GM18526 (cell line): ENCODE measurements around the gene CPT1C.

Experiments
- POLR2A ChIP-seq: IDR thresholded peaks from 3 replicates; pipeline ENCODE4 v1.6.1; 2011; ENCODE audit not compliant: insufficient read length; ENCODE audit errors: extremely low read depth

The CPT1C gene

DNA sequence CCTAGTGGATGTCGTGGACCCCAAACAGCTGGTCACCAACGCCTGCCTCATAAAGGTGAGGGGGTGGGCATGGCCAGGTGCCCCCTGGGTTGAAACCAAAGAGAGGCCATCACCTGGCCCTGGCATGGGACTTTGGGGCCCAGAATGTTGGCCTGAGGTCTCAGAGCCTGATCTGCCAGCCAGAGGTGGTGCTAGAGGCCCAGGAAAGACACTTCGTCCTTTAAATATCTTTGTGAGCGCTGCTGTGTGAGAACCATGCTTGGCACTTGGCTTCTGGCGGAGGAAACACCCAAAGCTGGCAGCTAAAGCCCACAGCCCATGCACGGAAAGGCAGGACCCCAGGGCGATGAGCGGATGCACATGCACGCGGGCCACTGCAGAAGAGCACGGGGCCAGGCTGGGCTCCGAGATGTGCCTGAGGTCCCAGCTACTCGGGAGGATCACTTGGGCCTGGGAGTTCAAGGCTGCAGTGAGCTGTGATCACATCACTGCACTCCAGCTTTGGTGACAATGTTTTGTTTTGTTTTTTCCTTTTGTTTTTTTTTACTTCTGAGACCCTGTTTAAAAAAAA lies 5.8 kb upstream of the CPT1C start:
- no peak for TF ChIP-seq POLR2A

DNA sequence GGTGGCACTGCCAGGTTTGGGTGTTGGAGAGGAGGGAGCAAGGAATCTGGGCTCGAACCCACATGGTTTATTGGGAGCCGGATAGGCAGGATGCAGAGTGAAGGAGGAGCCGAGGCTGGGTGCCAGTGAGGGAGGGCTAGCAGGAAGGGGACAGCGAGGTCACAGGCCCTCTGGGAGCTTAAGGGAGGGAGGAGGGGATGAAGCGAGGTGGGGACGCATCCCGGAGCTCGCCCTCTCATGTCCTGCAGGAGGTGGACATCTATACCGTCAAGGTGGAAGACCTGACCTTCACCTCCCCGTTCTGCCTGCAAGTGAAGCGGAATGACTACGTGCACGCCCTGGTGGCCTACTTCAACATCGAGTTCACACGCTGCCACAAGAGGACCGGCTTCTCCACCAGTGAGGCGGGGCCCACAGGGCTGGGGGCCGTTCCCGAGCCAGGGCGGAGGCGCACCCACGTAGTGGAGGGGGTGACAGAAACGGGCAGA lies 5.0 kb upstream of the CPT1C start:
- TF ChIP-seq POLR2A = no peak

DNA sequence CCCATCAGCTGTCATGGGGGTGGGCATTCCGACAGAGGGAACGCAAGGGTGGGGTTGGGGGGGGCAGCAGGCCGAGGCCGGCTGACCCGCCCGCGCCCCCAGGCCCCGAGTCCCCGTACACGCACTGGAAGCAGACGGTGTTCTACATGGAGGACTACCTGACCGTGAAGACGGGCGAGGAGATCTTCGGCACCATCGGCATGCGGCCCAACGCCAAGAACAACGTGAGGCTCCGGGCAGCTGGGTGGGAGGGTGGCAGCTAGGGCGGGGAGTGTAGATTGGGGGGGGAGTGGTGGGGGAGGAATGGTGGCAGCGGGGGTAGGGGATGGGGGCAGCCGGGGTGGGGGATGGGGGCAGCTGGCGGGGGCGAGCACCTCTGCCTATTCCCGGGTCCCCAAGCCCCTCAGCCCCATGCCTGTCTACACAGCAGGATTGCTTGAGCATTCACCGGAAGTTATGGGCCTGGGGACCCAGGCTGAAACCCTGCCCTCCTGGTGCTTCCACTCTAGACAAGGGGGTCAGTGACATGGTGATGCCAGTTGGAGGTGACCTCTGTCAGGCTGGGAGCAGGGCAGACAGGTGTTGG lies 4.3 kb upstream of the CPT1C start:
- no peak for TF ChIP-seq POLR2A

DNA sequence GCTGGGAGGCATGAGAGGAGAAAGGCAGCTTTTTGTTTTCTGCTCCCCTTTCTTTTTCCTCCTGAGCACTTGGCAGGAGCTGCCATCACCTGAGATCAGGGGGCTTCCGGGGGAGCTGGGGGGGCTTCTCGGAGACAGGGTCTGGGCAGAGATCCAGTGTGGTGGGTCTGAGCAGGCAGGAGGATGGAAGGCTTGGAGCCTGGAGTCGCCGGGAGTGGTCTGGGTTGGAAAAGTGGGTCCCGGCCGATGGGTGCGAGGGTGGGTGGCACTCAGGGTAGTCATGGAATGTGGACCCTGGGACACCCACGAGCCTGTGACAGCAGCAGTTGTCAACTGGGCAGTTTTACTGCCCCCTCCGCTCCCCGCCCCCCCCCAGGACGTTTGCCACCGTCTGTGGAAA lies 3.8 kb upstream of the CPT1C start:
- TF ChIP-seq POLR2A = no peak

DNA sequence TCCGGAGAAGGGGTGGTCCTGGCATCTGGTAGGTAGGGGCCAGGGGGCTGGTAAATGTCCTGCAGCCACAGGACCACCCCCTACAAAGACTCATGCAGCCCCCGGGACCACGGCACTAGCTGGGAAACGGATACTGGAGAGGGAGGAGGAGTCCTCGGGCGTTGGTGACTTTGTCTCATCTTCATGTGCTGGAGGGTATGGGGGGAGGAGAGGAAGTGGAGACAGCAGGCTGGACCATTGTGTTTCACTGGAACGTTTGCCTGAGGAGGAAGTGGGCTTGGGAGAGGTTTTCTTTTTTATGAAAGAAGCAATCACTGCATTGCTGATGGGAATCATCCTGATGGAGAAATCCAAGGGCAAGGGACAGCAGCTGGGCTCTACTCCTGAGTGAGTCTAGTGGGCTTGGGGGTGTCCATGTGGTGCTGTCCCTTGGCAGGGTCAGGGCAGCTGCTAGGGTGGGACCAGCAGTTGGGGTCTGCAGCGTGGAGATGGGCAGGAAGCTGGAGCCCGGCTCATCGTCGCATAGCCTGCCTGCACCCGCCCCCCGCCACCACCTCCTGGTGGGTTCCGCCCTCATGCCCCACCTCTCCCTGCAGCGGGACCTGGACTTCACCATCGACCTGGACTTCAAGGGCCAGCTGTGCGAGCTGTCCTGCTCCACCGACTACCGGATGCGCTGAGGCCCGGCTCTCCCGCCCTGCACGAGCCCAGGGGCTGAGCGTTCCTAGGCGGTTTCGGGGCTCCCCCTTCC lies 3.2 kb upstream of the CPT1C start:
- TF ChIP-seq POLR2A = no peak

DNA sequence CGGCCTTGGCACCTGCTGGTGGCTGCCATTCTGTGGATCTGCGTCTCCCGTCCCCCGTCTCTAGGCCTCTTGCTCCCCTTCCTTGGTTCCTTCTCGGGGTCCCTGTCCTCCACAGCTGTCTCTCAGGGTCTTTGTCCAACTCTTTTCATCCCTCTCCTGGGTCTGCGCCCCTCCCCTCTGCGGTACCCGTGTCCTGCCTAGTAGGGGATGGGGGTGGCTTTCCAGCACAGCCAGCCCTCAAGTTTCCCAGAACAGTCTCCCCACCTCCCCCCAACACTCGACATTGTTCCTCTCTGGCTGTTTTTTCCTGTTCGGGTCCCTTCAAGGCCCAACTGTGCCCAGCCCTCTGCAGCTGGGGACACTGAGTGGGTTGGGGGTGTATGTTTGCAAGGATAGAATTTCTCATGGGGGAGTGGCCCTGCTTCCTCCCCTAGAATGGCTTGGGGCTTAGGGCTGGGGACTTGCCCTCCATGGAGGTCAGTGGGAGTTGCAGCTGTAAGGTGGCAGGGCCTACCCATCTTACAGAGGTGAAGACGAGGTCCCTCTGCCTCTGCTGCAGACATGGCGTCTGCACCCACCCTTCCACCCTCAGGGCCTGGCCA lies 2.3 kb upstream of the CPT1C start:
- TF ChIP-seq POLR2A = no peak

DNA sequence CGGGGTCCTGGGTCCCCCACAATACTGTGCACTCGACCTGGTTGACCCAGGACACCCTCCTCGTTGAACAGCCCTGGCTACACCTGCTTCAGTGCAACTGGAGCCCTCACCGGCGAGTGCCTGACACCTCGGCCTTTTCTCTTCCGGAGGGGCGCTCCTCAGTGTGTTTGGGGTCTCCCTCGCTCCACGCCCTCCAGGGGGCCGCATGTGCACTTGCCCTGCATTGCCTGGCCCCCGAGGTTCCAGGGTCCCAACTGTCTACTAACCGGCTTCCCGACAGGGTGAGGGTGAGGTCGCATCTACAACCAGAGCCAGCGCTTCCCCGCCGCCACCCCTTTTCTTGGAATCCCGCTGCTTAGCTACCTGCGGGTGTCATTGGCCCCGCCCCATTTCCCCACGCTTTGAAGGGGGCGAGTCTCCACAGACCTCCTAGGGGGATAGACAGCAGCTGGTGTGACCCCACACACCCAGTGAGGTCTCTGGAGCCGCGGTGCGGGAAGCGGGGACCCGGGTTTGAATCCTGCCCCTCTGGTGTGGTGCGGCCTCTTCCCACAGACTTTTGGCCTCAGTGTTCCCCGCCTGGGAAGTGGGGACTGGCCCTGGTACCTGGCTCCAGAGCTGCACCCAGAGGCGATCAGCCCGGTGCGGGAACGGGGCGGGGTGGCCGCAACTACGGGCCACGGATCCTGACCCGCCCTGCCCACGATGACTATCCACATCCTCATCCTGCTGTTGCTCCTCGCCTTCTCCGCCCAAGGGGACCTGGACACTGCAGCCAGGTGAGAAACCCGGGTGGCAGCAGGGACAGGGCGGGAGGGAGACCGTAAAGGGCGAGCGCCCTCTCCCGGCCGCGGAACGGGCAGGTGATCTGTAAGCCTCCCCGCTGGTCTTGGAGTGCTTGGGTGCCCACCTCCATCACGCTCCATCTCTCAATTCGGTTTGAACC lies 1.5 kb upstream of the CPT1C start, which contains the start of gene ADM5:
TSS of gene ADM5 (plus strand) at position 462 of the 946 bp plus-strand sequence. CDS start at position 706, 244 bp downstream.
- no peak for TF ChIP-seq POLR2A

DNA sequence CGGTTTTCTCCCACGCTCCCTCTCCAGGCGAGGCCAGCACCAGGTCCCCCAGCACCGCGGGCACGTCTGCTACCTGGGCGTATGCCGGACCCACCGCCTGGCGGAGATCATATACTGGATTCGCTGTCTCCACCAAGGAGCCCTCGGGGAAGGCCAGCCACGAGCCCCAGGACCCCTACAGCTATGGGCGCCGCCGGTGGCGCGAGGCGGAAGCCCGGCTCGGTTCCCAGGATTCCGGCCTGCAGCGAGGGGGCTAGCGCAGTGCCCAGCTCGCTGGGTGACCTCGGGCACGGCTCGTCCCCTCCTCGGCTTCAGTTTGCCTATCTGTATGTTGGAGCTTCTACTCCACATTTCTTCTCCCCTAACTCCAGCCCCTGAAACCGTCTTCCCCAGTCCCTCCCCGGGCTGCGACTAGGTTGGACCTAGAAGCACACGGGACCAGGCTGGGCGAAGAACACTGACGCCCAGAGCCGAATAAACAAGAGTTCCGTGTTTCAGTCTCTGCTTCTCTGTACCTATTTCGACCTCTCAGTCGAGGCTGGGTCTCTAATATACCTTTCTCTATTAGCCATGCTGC lies 749 bp upstream of the CPT1C start:
- TF ChIP-seq POLR2A = no peak

DNA sequence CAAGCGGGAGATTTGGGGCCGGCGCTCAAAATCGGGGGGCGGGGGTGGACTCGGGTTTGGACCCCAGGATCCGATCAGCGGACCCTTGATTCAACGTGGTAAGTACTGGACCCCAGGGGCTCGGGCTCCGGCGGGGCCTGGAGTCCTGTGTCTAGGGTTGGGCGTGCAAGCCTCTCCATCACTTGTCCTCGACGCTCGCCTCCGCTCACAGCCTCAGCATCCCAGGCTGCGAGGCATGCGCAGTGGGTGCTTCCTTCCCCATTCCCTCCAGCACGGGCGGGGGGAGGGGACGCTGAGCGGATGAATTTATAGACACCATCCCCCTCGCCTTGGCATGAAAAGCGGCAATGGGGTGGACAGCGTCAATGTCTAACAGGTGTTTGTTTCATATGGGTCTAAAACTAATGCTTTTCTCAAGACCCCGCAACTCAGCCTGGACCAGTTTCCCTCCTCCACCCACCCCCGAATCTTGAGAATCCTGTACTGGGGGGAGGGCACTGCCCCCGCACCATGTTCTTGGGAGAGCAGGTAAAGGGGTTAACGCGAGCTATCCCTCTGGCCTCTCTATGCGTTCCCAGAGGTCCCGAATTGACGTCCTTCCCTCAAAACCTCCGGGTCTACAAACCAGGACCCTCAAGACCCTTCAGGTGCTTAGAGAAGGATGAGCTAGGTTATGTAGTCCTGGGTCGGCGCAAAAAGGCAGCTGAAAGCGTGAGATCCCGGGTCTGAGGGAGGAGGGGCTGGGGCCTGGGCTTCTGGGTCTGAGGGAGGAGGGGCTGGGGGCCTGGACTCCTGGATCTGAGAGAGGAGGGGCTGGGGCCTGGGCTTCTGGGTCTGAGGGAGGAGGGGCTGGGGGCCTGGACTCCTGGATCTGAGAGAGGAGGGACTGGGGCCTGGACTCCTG lies 579 bp downstream of the CPT1C start:
- no peak for TF ChIP-seq POLR2A

DNA sequence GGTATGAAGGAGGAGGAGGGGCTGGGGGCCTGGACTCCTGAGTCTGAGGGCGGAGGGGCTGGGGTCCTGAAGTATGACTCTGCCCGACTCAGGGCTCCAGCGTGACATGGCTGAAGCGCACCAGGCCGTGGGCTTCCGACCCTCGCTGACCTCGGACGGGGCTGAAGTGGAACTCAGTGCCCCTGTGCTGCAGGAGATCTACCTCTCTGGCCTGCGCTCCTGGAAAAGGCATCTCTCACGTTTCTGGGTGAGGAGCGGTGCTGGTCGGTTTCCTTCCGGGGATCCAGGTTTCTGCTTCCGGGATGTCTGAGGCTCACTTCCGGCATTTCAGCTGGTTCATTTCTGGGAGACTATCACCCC lies 1.2 kb downstream of the CPT1C start:
- no peak for TF ChIP-seq POLR2A

DNA sequence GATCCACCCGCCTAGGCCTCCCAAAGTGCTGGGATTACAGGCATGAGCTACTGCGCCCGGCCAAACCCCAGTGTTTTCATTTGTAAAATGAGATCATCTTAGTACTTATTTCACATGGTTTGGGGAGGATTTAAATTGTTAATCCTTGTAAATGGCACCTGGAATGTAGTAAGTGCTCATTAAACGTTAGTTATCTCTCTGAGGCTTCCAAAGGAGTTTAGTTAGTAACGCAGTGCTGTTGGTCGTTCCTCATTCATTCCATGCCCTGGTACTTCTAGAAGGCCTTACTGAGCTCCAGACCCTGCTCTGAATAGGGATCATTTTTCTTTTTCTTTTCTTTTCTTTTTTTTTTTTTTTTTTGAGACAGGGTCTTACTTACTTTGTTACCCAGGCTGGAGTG lies 5.2 kb downstream of the CPT1C start:
- no peak for TF ChIP-seq POLR2A

DNA sequence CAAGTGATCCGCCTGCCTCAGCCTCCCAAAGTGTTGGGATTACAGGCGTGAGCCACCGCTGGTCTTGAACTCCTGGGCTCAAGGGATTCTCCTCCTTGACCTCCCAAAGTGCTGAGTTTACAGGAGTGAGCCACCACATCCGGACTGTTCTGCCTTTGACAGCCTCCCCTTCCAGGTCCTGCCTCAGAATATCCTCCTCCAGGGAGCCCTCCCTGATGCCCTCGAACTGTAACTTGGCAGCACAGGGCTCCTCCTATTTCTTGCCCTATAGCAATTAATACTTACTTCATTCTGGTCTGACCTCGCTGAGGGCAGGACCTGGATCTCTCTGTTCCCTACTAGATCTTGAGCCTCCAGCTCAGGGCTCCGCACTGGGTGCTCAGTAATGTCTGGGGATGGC lies 5.9 kb downstream of the CPT1C start:
- TF ChIP-seq POLR2A = no peak

DNA sequence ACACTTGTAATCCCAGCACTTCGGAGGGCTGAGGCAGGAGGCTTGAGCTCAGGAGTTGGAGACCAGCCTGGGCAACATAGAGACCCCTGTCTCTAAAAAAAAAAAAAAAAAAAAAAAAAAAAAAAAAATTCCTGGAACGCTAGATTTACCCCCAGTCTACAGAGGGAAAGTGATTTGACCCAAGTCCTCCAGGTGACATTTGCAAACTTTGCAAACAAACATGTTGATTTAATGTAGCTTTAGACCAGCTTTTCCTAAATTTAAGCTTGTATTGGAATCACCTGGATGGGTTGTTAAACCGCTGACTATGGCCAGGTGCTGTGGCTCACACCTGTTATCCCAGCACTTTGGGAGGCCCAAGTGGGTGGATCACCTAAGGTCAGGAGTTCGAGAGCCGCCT lies 8.4 kb downstream of the CPT1C start:
- TF ChIP-seq POLR2A = no peak

DNA sequence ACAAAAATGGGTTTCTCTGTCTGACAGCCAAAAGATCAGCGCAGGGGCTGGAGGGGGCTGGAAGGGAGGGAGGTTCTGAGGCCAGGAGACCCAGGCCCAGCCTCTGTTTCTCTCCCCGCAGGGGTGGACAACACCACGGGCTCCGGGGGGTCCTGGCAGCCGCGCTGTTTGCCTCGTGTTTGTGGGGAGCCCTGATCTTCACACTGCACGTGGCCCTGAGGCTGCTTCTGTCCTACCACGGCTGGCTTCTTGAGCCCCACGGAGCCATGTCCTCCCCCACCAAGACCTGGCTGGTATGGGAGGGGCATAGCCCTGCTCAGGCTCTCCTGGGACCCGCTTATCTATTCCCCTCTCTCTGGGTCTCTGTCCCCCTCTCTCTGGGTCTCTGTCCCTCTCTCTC lies 9.6 kb downstream of the CPT1C start:
- TF ChIP-seq POLR2A = no peak
